DMS114 treated with DMSO at 0.1 percent for 48 hours (cell line): ENCODE results near the gene TBR1.

ENCODE experiments used
- DNase-seq: peaks from one replicate; lab custom pipeline; 2025; ENCODE audit not compliant: unreplicated experiment; lab: John Stamatoyannopoulos, UW

TBR1 gene

DNA sequence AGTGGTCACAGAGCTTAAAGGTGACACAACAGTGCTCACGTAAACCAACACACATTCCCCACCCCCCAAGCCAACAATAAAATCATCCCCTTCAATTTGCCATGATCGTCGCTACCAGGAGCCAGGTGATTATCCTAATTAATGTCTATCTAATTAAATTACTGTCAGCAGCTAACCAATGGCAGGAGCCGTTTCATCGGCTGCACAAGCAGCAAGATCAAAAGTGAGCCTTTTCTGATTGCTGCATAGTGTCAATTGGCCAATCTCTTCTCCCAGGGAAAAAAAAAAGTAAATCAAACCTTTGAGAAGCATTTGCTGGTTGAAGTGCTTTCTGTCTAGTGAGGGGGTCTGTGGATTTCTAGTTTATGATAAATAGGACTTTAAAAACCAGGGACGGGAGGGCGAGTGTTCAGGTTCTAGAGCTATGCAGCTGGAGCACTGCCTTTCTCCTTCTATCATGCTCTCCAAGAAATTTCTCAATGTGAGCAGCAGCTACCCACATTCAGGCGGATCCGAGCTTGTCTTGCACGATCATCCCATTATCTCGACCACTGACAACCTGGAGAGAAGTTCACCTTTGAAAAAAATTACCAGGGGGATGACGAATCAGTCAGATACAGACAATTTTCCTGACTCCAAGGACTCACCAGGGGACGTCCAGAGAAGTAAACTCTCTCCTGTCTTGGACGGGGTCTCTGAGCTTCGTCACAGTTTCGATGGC is at the start of gene TBR1:
Gene TBR1 (plus strand): TSS at position 311 of the 721 bp plus-strand sequence. CDS start 114 bp downstream, at position 425.
- no peak for DNase-seq

DNA sequence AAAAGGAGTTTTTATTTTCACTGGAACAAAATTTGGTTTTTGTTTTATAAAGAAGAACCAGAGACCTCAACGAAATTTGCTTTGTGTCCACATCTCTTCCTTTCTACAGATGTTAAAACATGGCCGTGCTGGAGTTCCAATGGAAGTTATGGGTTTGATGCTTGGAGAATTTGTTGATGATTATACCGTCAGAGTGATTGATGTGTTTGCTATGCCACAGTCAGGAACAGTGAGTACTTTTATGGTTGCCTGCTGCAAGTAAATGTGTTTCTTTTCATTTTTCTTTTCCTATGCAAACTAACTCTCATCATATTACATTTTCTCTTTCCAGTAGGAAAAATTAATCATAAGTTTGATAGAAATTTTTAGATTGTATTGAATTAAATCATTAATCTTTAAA is 48.4 kb upstream of the TBR1 start:
- no peak for DNase-seq

DNA sequence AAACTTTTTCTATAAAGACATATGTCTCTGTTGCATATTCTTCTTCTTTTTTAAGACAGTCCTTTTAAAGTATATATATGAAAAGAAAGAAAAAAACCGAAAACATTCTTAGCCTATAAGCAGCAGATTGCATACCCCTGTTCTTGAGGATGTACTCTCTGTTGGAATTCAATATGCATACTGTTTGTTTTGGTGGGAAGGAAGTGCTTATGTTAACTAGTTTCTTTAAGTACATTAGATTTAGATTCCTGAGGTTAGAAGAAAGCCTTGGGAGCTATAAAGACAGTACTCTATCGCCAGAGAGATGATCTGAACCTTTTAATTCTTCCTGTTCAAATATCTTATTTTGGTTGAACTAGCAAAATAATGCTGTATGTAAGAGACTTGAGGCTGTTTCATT is 46.8 kb upstream of the TBR1 start:
- no peak for DNase-seq

DNA sequence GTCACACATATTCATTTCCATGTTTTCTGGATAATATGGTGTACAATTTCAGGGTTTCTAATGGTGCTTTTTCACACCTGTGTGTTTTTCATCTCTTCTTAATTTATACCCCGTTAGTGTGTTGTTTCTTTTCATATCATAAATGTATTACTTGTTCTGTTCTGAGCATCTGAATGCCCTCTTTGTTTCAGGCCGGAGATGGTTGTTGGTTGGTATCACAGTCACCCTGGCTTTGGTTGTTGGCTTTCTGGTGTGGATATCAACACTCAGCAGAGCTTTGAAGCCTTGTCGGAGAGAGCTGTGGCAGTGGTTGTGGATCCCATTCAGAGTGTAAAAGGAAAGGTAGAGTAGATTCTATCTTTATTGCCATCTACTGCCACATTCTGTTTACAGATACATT is 45.1 kb upstream of the TBR1 start:
- no peak for DNase-seq

DNA sequence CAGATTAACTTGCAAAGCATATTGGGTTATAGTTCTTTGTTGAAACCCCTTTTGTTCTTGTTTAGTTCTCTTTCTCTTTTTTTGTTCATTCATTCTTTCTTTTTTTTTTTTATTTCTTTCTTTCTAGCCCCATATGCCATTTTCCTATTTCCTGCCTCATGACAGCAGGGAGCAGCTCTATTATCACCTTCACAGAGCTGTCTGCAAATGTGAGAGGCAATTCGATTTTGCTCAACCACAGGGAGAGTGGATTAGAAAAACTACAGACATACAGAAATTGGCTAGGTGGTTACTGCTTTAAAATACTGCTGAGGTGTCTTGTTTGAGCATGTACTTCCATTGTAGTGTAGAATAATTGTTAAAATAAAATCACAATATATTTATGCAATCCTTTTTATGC is 44.2 kb upstream of the TBR1 start:
- DNase-seq, result no peak

DNA sequence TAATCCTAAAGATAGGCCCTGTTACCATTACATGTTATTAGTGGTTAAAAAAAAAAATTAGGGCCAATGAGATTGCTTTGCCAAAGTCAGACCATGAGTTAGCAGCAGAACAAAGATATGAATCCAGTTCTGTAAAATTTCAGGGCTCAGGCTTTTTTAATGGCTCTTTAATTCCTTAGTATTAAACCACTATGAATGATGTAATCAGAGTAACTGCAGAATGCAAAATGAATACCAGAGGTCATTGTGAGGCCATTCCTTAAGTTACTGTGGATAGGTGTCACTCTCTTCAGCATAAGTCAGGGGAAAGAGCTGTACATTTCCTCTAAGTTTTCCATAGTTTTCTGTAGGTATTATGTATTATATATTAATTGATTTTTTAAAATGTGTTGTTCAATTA is 42.2 kb upstream of the TBR1 start:
- DNase-seq, result no peak

DNA sequence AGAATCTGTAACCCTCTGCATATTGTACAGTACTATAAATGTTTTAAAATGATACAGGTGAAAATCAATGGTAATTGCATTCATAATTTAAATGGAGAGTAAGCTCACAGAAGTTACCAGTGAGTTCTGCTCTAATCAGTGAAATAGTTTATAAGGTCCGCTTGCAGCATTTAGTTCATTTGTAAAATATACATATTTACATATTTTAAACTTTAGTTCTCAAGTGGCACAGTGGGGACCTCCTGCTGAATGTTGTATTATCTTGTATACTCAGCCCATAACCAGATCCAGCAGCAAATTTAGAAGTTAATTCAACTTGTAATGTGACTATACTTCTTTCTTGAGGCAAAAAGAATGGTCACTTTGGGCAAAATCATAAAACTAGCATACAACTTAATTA is 41.7 kb upstream of the TBR1 start:
- DNase-seq, result no peak

DNA sequence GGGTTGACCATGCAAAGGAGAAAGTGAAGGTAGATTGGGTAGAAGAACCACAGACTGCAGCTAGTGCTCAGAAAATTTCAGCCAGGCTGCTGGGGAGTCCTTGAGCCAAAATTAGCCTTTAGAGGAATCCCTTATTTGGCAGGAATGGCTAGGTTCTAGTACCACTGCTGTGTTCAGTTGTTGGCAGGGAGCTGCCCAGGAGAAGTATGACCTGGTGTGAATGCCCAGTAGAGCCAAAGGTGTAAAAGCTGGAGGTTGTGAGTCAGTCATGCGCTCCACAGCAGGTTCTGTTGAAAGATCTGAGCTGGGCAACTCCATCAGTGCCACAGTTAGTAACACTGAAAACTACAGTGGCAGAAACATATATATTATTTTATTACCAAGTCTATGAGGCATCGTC is 36.4 kb upstream of the TBR1 start:
- no peak for DNase-seq

DNA sequence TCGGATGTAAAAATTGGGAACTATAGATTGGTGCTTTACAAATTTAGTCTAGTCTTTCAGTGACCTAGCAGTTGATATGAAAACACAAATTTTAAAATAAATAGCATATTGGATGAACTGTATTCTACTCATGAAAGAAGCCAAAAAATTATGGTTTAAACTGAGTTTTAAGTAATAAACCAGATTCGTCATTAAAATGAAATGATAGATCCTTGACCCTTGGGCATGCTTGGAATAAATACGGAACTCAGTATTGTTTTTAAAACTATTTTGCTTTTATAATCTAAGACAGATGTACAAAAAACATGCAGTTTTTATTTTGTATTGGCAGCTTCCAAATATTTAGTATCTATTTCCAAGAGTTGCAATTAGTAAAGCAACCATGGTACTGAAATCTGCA is 34.6 kb upstream of the TBR1 start:
- DNase-seq, result no peak

DNA sequence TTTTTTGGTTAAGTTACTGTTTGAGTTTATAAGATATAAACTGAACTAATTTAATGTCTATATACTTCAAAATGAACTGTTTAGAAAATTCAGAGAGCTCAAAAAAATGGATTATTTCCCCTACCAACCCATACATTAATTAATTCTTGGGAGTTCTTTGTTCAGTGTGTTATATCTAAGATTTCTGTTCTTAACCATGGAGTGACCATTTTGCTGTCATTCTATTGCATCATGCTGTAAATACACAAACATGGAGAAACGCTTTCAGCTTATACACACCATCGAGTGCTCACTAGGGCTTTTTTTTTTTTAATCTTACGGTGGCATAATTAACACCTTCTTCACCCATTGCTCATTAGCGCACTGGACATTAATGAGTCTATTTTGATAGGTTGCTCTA is 33.4 kb upstream of the TBR1 start:
- DNase-seq, result no peak

DNA sequence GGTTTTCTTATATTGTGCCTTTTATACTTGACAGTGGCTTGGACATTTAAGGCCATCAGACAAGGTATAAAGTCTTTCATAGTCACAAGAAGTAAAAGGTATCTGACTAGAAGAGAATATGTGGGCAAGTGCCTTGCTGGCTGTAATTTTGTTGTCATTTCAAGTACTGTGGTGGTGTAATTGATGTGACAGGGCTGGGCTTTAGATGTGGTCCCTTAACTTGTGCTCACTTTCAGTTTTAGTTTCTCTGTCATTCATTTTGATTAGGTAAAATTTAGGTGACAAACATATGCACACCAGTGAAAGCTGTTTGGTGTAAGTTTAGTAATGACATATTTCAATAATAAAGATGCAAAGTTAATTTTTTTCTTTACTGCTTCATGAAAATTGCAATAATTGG is 31.2 kb upstream of the TBR1 start:
- no peak for DNase-seq

DNA sequence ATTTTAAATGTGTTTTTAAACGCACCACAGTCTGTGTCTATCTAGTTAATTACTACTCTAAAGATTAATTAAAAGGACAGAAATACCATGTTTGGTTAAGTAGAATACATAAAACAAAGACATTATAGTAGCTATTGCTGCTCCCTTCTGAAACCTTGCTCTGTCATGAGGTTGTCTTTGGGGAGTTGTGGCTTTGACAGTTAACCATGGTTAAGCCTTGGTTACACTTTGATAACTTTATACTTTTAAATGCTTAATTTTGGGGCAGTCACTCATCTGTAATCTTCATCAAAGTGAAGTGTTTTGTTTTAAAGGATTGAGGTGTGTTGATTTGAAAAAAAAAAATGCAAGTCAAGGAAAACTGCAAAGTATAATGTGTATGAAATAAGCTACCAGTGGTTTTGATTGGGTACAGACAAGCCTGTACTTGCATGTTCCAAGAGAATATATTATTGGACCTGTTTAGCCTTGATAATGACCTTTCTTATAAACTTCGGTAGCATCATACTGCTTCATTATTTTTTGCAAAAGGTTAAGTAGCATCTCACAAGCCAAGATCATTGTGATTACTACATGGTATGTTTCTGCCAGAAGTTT is 29.8 kb upstream of the TBR1 start:
- DNase-seq, result no peak

DNA sequence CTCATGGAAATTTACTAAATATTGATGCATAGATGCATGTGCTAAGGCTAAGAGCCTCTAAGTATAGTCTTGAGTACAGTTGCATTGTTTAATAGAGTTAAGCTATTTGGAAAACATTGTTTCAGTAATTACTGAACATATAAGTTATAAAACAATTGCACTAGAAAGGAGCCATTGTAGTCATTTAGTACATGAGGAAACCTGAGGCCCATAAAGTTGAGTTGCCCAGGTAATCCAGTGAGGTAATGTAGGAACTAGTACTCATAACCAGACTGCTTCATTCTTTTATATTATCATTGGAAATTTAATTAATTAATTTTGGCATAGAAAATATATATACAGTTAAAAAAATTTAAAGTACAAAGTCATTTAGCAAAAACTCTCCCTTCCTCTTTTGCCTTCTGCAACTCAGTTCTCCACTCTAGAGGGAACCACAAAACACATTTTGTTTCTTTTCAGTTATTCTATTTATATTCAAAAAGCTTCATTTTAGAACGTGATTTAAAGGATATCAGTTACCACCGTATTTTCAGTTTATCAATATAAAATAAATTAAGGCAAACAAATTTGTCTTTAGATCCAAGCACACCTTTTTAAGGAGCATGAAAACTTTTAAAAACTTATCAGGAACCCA is 27.8 kb upstream of the TBR1 start:
- no peak for DNase-seq

DNA sequence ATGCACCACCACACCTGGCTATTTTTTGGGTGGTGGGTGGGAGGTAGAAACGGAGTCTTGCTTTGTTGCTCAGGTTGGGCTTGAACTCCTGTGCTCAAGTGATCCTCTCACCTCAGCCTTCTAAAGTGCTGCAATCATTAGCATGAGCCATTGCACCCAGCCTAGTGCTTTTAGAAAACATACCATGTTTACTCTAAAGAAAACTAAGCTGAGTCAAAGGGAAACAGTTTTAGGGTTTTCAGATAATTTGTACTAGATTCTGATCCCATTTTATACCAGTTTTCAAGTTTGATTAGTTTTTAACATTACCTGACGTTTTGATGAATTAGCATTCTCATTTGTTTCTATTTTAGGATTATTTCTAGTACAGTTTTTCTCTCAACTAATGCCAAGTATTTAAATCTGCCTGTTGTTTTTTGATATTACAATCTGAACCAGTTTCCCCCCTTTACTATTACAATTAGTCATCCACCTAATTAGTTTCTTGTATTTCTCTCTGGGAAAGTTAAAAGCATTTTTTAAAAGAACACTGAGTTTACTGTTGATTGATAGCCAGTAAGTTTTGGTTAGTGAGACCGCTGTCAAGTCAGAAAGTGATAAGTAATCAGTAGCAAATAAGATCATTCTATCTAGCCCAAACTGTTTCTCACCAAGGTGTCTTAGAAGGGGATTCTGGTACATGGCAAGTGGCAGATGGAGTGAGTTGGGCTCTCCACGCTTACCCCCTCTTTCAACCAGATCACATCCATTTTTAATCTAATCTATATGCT is 24.2 kb upstream of the TBR1 start:
- DNase-seq, result no peak

DNA sequence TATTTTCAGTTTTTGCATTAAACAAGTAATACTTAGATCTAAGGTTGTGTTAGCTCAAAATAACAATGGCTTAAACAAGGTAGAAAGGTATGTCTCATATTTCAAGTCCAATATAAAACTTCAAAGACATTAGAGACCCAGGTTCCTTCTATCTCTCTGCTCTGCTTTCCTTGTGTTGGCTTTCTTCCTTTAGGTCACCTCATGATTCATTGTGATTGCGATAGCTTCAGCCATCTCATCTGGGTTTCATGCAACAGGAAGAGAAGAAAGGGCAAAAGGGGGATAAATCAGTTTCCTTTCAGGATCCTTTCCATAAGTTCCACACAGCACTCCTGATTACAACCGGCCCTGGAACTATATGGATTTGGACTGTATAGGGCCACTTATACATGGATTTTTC is 16.0 kb upstream of the TBR1 start:
- no peak for DNase-seq

DNA sequence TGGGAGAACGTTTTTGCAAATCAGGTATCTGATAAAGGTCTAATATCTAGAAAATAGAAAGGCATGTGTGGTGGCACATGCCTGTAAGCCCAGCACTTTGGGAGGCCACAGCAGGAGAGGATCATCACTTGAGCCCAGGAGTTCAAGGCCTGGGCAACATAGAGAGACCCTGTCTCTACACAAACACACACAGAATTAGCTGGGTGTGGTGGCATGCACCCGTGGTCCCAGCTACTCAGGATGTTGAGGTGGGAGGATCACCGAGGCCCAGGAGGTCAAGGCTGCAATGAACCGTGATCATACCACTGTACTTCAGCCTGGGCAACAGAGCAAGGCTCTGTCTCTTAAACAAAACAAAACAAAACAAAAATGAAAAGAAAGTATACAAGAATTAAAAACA is 13.8 kb upstream of the TBR1 start:
- no peak for DNase-seq

DNA sequence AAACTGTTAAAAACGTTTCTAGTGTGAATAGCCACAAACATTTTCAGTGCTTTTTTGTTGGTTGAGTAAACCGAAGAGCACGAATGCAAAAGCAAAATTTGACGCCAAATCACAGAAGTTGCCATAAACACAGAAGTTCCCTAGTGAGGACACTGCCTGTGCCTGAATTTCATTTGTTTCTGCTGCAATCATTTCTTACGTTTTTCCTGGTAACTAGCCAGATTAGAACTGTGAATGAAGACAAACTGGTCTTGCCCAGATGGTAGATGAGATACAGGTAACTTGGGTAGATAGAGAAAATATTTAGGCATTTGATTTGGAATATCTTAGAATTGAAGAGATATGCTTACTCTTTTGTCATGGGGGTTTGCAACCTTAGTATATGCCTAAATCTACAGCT is 9.8 kb upstream of the TBR1 start:
- no peak for DNase-seq

DNA sequence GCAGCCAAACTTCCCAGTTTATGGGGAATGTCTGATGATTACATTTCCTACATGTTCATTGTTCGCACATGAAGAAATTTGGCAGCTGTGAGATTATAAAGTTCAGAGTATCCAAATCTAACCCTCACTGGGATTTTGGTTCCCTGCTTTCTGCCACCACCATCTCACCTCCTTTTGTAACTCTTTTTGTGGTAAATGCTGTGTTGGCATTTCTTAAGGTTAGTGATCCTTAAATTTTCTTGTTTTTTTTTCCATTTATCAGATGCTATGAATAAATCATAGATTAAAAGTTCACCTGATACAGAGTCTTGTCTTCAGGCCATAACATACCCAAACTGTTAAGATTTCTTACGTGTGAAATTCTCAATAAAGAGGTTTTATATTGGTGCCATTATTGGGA is 8.5 kb upstream of the TBR1 start:
- DNase-seq, result no peak

DNA sequence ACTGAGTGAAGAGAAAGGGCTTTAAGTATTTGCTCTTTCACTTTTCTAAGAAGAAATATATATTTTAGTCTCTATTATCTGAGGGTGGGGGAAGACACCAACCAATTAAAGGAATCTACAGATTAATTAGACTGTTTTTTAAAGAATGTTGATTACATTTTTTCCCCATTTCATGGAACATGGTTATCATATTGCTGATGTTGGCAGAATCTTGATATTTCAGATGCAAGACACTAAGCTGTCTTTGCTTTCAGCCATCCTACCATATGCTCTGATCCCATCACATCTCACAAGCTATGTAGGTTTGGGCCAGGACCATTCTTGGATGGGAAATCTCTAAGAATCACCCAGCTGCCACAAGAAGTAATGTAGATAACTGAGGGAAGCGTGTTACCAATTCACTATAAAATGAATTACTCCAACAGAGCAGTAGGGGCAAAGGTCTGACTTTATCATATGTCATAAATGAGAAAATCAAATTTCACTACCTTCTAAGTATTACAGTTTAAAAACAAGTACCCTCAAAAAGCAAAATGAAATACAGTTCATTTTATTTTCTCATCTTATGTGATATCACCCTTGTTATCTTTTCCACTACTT is 6.7 kb upstream of the TBR1 start:
- no peak for DNase-seq

DNA sequence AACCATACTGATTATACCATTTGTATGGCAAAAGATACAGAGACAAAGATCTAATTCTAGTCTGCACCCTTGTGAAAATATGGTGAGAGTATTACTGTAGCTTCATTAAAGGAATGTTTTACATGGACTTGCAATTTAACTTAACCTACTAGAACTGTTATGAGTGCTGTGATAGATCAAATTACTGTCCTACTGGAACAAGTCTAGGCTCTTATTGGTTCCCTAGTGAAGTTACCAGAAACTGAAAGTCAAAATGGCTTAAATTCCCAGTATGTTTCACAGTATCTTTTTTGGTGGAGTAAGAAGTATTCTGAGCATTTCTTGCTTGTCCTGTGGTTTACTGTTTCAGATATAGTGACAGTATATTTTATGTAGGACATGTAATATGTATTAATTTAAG is 3.8 kb upstream of the TBR1 start:
- no peak for DNase-seq
